ENCODE results near the gene IQCE.
"Not testable (repeated sequence)": the region's sequence is repeated elsewhere in the genome, so short reads cannot be mapped to it uniquely, and the experiment has no call there.

IQCE gene

GRCh38 chr7:2607923-2608904 lies 49.4 kb downstream of the IQCE start:
- Histone ChIP-seq H3K36me3 (ENCODE audit: control insufficient read depth, insufficient read depth, low read length) (no peaks in the 10 kb centered on the region), H3K4me3 (replicated peaks; ENCODE audit: low read depth, low read length) (no peak overlapping the region), H3K27me3 (replicated peaks; ENCODE audit: control insufficient read depth, insufficient read depth, low read length) (no peaks in the 10 kb centered on the region)
- no peak for TF ChIP-seq CTCF (IDR thresholded peaks at IDR 0.05; ENCODE audit: insufficient read depth, low read length, poor library complexity, severe bottlenecking)
- DNase-seq (ENCODE audit: extremely low read depth, insufficient read length): no peak

- no peak for DNase-seq (ENCODE audit: extremely low read depth, insufficient read length)
- H3K4me3 ChIP-seq (replicated peaks; ENCODE audit: low read depth, low read length): no peak overlapping the region
- peak; percentile 47 for TF ChIP-seq CTCF (IDR thresholded peaks at IDR 0.05; ENCODE audit: insufficient read depth, low read length, poor library complexity, severe bottlenecking)
Observed at GRCh38 chr7:2608921-2609411, 50.2 kb downstream of the IQCE start.

GRCh38 chr7:2609646-2610045 lies 50.9 kb downstream of the IQCE start:
- not testable (repeated sequence) for H3K27me3 ChIP-seq (replicated peaks; ENCODE audit: control insufficient read depth, insufficient read depth, low read length); DNase-seq (ENCODE audit: extremely low read depth, insufficient read length); H3K36me3 ChIP-seq (ENCODE audit: control insufficient read depth, insufficient read depth, low read length); H3K4me3 ChIP-seq (replicated peaks; ENCODE audit: low read depth, low read length)

More at GRCh38 chr7:2608921-2609411, 50.2 kb downstream of the IQCE start:
- no peaks in the 10 kb centered on the region for H3K27me3 ChIP-seq (replicated peaks; ENCODE audit: control insufficient read depth, insufficient read depth, low read length)
- H3K36me3 ChIP-seq (ENCODE audit: control insufficient read depth, insufficient read depth, low read length): no peaks in the 10 kb centered on the region

GRCh38 chr7:2610466-2610865 lies 51.7 kb downstream of the IQCE start:
- Histone ChIP-seq H3K4me3 (replicated peaks; ENCODE audit: low read depth, low read length) (no peak overlapping the region), H3K27me3 (replicated peaks; ENCODE audit: control insufficient read depth, insufficient read depth, low read length) (no peaks in the 10 kb centered on the region), H3K36me3 (ENCODE audit: control insufficient read depth, insufficient read depth, low read length) (no peaks in the 10 kb centered on the region)
- no peak for TF ChIP-seq CTCF (IDR thresholded peaks at IDR 0.05; ENCODE audit: insufficient read depth, low read length, poor library complexity, severe bottlenecking)
- no peak for DNase-seq (ENCODE audit: extremely low read depth, insufficient read length)

GRCh38 chr7:2610898-2611297 lies 52.1 kb downstream of the IQCE start:
- Histone ChIP-seq H3K27me3 (replicated peaks; ENCODE audit: control insufficient read depth, insufficient read depth, low read length) (no peaks in the 10 kb centered on the region), H3K36me3 (ENCODE audit: control insufficient read depth, insufficient read depth, low read length) (no peaks in the 10 kb centered on the region), H3K4me3 (replicated peaks; ENCODE audit: low read depth, low read length) (no peak overlapping the region)
- no peak for DNase-seq (ENCODE audit: extremely low read depth, insufficient read length)
- no peak for TF ChIP-seq CTCF (IDR thresholded peaks at IDR 0.05; ENCODE audit: insufficient read depth, low read length, poor library complexity, severe bottlenecking)

- Histone ChIP-seq H3K36me3 (ENCODE audit: control insufficient read depth, insufficient read depth, low read length) (no peaks in the 10 kb centered on the region), H3K4me3 (replicated peaks; ENCODE audit: low read depth, low read length) (no peak overlapping the region), H3K27me3 (replicated peaks; ENCODE audit: control insufficient read depth, insufficient read depth, low read length) (no peaks in the 10 kb centered on the region)
- DNase-seq (ENCODE audit: extremely low read depth, insufficient read length): no peak
- no peak for TF ChIP-seq CTCF (IDR thresholded peaks at IDR 0.05; ENCODE audit: insufficient read depth, low read length, poor library complexity, severe bottlenecking)
Observed at GRCh38 chr7:2611401-2611800, 52.6 kb downstream of the IQCE start.

Data from GM06990 (cell line).